NB4 (cell line): Measurements from ENCODE around the gene CAMTA1.

ENCODE experiments used
- MYC ChIP-seq: IDR thresholded peaks from 2 replicates; pipeline ENCODE4 v1.6.1; 2011; ENCODE audit warnings: low read depth, low read length
- POLR2A ChIP-seq: IDR thresholded peaks from 2 replicates; pipeline ENCODE4 v1.6.1; 2011; ENCODE audit warnings: mild to moderate bottlenecking; ENCODE audit not compliant: insufficient read length; ENCODE audit errors: extremely low read depth
- TF ChIP-seq, protein P1 (sequence below): IDR thresholded peaks from one replicate; pipeline ENCODE4 v1.5.1; 2012; ENCODE audit warnings: low read depth, low read length

- TF ChIP-seq, protein P1, sequence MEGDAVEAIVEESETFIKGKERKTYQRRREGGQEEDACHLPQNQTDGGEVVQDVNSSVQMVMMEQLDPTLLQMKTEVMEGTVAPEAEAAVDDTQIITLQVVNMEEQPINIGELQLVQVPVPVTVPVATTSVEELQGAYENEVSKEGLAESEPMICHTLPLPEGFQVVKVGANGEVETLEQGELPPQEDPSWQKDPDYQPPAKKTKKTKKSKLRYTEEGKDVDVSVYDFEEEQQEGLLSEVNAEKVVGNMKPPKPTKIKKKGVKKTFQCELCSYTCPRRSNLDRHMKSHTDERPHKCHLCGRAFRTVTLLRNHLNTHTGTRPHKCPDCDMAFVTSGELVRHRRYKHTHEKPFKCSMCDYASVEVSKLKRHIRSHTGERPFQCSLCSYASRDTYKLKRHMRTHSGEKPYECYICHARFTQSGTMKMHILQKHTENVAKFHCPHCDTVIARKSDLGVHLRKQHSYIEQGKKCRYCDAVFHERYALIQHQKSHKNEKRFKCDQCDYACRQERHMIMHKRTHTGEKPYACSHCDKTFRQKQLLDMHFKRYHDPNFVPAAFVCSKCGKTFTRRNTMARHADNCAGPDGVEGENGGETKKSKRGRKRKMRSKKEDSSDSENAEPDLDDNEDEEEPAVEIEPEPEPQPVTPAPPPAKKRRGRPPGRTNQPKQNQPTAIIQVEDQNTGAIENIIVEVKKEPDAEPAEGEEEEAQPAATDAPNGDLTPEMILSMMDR = no peak
- TF ChIP-seq POLR2A (no peak), MYC (no peak)
These were observed 992.3 kb downstream of the CAMTA1 start for GRCh38 chr1:7777591-7777990.
